ENCODE results near the gene HOXA5.

GRCh38 chr7:27112361-27112760 lies 31.1 kb downstream of the HOXA5 start:
- TF ChIP-seq CTCF (IDR thresholded peaks at IDR 0.05) (no peak), POLR2A (IDR thresholded peaks at IDR 0.05) (no peak)

Data from heart left ventricle (tissue), 13 donors.